Fibroblast of lung (primary cell): ENCODE results near the gene GPR157.
A peak's percentile ranks its signal among the peaks of the same experiment; 100 is the strongest.

Source experiments
- EZH2 ChIP-seq: IDR thresholded peaks from 2 replicates; pipeline ENCODE4 v1.5.1; 2012; ENCODE audit warnings: low read length, control low read depth, mild to moderate bottlenecking; ENCODE audit errors: missing control alignments
- TF ChIP-seq, protein P1 (sequence below), 2 donors: IDR thresholded peaks in 1 of 2; conservative IDR thresholded peaks in 1 of 2; 1 replicate in 1 of 2; 2 replicates in 1 of 2; pipeline ENCODE4 v1.5.1; 2011 to 2012; ENCODE audit warnings: low read length in 2 of 2, control low read depth in 1 of 2, inconsistent platforms in 1 of 2, low read depth in 1 of 2, mild to moderate bottlenecking in 1 of 2

DNA sequence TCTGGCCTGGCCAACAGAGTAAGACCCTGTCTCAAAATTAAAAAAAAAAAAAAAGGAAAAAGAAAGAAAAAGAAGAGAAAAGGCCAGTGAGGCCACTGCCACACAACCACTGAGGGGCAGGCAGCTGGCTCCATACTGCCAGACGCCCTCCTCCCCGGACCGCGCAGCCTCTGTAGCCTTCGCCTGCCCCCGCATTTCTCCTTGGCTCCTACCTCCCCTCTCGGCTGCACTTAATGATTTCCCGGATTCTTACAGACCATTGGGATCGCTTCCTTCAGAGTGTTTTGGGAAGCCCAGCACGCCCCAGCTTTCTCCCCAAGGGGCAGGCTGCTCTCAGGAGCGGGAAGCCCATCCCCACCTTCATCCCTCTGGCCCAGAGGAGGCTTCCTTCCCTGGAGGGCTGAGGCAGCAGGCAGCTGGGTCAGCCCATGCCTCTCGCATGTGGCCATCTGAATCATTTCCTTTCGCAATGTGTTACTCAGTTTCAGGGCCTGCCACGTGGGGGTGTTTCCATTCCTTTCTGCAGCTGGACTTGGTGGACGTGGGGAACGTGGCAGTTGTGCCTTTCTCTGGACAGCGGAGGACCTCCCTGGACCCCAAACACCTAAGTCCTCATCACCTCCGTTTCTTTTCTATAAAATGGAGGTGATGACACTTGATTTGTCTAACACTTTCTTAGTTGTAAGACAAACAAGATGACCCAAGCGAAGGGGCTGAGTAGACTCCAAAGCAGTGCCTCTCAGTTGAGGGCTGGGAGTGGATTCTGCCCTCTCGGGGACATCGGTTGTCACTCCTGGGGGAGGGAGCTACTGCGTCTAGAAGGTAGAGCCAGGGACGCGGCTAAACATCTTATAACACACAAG is 61.7 kb downstream of the GPR157 start:
- TF ChIP-seq, protein P1, sequence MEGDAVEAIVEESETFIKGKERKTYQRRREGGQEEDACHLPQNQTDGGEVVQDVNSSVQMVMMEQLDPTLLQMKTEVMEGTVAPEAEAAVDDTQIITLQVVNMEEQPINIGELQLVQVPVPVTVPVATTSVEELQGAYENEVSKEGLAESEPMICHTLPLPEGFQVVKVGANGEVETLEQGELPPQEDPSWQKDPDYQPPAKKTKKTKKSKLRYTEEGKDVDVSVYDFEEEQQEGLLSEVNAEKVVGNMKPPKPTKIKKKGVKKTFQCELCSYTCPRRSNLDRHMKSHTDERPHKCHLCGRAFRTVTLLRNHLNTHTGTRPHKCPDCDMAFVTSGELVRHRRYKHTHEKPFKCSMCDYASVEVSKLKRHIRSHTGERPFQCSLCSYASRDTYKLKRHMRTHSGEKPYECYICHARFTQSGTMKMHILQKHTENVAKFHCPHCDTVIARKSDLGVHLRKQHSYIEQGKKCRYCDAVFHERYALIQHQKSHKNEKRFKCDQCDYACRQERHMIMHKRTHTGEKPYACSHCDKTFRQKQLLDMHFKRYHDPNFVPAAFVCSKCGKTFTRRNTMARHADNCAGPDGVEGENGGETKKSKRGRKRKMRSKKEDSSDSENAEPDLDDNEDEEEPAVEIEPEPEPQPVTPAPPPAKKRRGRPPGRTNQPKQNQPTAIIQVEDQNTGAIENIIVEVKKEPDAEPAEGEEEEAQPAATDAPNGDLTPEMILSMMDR (conservative IDR thresholded peaks at IDR 0.05 in 1 of 2, IDR thresholded peaks at IDR 0.05 in 1 of 2; ENCODE audit: low read depth in 1 of 2, low read length in 2 of 2) = peak; percentile 9 to 20
- no peak for TF ChIP-seq EZH2
